ENCODE measurements around the gene BRSK2. TPM values are rescaled to one million over a fixed set of nuclear protein-coding genes. Genes with fewer than 3 reads are reported as not detected.

Gene BRSK2
- total and polyA plus RNA-seq, 2 of the 4 experiments (the other 2 are of a cell fraction) = 0.18 to 0.62 TPM

- no peak for TF ChIP-seq FOS (IDR thresholded peaks at IDR 0.05; ENCODE audit: low read depth, low read length)
Observed at GRCh38 chr11:1394936-1395772, 5.4 kb downstream of the BRSK2 start (continued).

GRCh38 chr11:1395773-1396374, 6.1 kb downstream of the BRSK2 start:
- no peak overlapping the region for H2BK5ac ChIP-seq (ENCODE audit: low read depth, low read length, poor library complexity, severe bottlenecking)
- 50% methylated on average over 6 of the region's 19 CpGs; no CpG with 5 or more reads in 1 of the 2 experiments for WGBS, 2 experiments (ENCODE audit: extremely low coverage in 2 of 2, insufficient read length in 1 of 2)
- no peaks in the 10 kb centered on the region for H3K4me1 ChIP-seq (ENCODE audit: control insufficient read depth, insufficient read depth, low read length)
- H3K79me1 ChIP-seq (ENCODE audit: low read depth in 1 of 2, low read length in 2 of 2) = no peaks in the 10 kb centered on the region
- ChIA-PET CTCF (no interaction called here), POLR2A (ENCODE audit: unreplicated experiment) (no interaction called here)
- dilution Hi-C loops (cut with HindIII; ENCODE audit: low sequenced_read_pairs, unreplicated experiment) = no loop called here
- H3K9ac ChIP-seq (ENCODE audit: low read depth, low read length) = no peak overlapping the region
- TF ChIP-seq MXI1 (IDR thresholded peaks at IDR 0.05; ENCODE audit: borderline replicate concordance, low read depth, low read length) = no peak
- no peak for TF ChIP-seq MAFK (IDR thresholded peaks at IDR 0.05; ENCODE audit: low read depth, low read length)
- no peak for TF ChIP-seq RAD21 (IDR thresholded peaks at IDR 0.05; ENCODE audit: low read length)
- TF ChIP-seq MAZ (IDR thresholded peaks at IDR 0.05; ENCODE audit: borderline replicate concordance, low read depth, low read length) = no peak
- no peak for TF ChIP-seq CEBPB (IDR thresholded peaks at IDR 0.05; ENCODE audit: low read depth, low read length)
- TF ChIP-seq BHLHE40 (IDR thresholded peaks at IDR 0.05; ENCODE audit: low read depth, low read length) = no peak
- no peak for TF ChIP-seq RCOR1 (IDR thresholded peaks at IDR 0.05; ENCODE audit: insufficient replicate concordance, low read length)
- TF ChIP-seq CHD1 (IDR thresholded peaks at IDR 0.05; ENCODE audit: low read depth, low read length) = no peak
- no peak overlapping the region for H2BK15ac ChIP-seq (ENCODE audit: low read depth, low read length)
- no peak for DNase-seq
- H4K5ac ChIP-seq (ENCODE audit: low read depth, low read length) = no peak overlapping the region
- H3K9me1 ChIP-seq (ENCODE audit: insufficient read depth, low read length) = no peaks in the 10 kb centered on the region
- H2AFZ ChIP-seq (replicated peaks; ENCODE audit: low read length, poor library complexity) = no peak overlapping the region
- no peak overlapping the region for H3K4ac ChIP-seq (ENCODE audit: low read depth, low read length)
- H2BK120ac ChIP-seq (ENCODE audit: low read depth, low read length) = no peak overlapping the region
- no peak overlapping the region for H3K4me2 ChIP-seq (ENCODE audit: low read depth, low read length)
- ATAC-seq (ENCODE audit: low read depth) = no peak
- no TSS peak for BruUV-seq (replicated peaks)
- no peaks in the 10 kb centered on the region for H3K36me3 ChIP-seq (ENCODE audit: control insufficient read depth, insufficient read depth, low read length)
- H2BK20ac ChIP-seq (ENCODE audit: low read depth, low read length) = no peak overlapping the region
- no peak overlapping the region for H2AK5ac ChIP-seq (ENCODE audit: low read depth, low read length)
- no peak overlapping the region for H3K27ac ChIP-seq (ENCODE audit: insufficient read depth, low read length)
- H3K9me3 ChIP-seq (ENCODE audit: control insufficient read depth, insufficient read depth, low read length) = no peaks in the 10 kb centered on the region
- H2AK9ac ChIP-seq (replicated peaks; ENCODE audit: low read depth, low read length, poor library complexity) = peak overlapping the region; percentile 28
- in situ Hi-C loops (cut with MboI; ENCODE audit: low sequenced_read_pairs) = no loop called here
- H3K4me3 ChIP-seq (ENCODE audit: insufficient read depth, low read depth, low read length) = no peak overlapping the region
- H3K56ac ChIP-seq (ENCODE audit: extremely low read depth, insufficient read depth, low read length) = no peak overlapping the region
- no peak overlapping the region for H4K91ac ChIP-seq (ENCODE audit: insufficient read depth, low read depth, low read length)
- H4K20me1 ChIP-seq (ENCODE audit: insufficient read depth, low read length) = no peaks in the 10 kb centered on the region; the same call in 1 of the 2 replicates
- no peak overlapping the region for H3K23ac ChIP-seq (ENCODE audit: low read depth, low read length)
- intact Hi-C loops (cut with micrococcal nuclease) = no loop called here
- H3K14ac ChIP-seq (replicated peaks; ENCODE audit: low read depth, low read length) = no peak overlapping the region
- no peak overlapping the region for H3K18ac ChIP-seq (ENCODE audit: low read depth, low read length)
- no peak overlapping the region for H4K8ac ChIP-seq (ENCODE audit: low read depth in 2 of 2, low read length in 2 of 2)
- H3K27me3 ChIP-seq (ENCODE audit: control insufficient read depth, insufficient read depth, low read length) = peaks cover 26% of the 10 kb centered on the region

Measured in IMR-90 (cell line).